H1 (cell line): ENCODE measurements around the gene KRT6C. TPM values are rescaled to one million over a fixed set of nuclear protein-coding genes. Genes with fewer than 3 reads are reported as not detected.
A peak's percentile ranks its signal among the peaks of the same experiment; 100 is the strongest.

Source experiments
- CTCF ChIA-PET: fragments of 300-600 bp; sonication (Branson Sonifier 250); formaldehyde crosslinking; loops from one replicate; lab custom pipeline; 2021; ENCODE audit not compliant: partially characterized antibody; lab: Charles Lee
- POLR2A ChIA-PET: fragments of 300-600 bp; sonication (Branson Sonifier 250); formaldehyde crosslinking; loops from one replicate; lab custom pipeline; 2021; ENCODE audit warnings: inconsistent platforms; ENCODE audit not compliant: partially characterized antibody; lab: Charles Lee
- DNase-seq, 2 experiments: peaks; one replicate each; pipeline versions ENCODE4 v3.0.0 to v3.0.0-alpha.2; 2010 to 2022; ENCODE audit warnings: low spot score in 2 of 2, low read depth in 1 of 2, mixed read lengths in 1 of 2
- FAIRE-seq: peaks from 2 replicates; lab custom pipeline; 2011; peaks lifted over from hg19 to GRCh38; lab: Jason Lieb, UNC
- H2AFZ ChIP-seq: 2 replicates; pipeline ENCODE4 v1.8.1; 2012; ENCODE audit warnings: low read length, inconsistent platforms
- H2AK5ac ChIP-seq: 2 replicates; pipeline ENCODE4 v1.6.1; 2013; ENCODE audit warnings: low read depth, low read length
- H2BK120ac ChIP-seq: replicated peaks from 2 replicates; pipeline ENCODE3; 2013; ENCODE audit warnings: low read depth, low read length, inconsistent platforms
- H2BK12ac ChIP-seq: 2 replicates; pipeline ENCODE4 v1.6.1; 2013; ENCODE audit warnings: low read depth, low read length
- H2BK15ac ChIP-seq: 2 replicates; pipeline ENCODE4 v1.6.1; 2013; ENCODE audit warnings: low read length
- H2BK20ac ChIP-seq: 2 replicates; pipeline ENCODE4 v1.6.1; 2013; ENCODE audit warnings: low read length
- H2BK5ac ChIP-seq: 2 replicates; pipeline ENCODE4 v1.6.1; 2013; ENCODE audit warnings: low read depth, low read length
- H3K14ac ChIP-seq: 2 replicates; pipeline ENCODE4 v1.6.1; 2013; ENCODE audit warnings: inconsistent platforms; ENCODE audit not compliant: insufficient read length
- H3K18ac ChIP-seq: 2 replicates; pipeline ENCODE4 v1.6.1; 2013; ENCODE audit warnings: low read length; ENCODE audit errors: extremely low read depth
- H3K23ac ChIP-seq: 2 replicates; pipeline ENCODE4 v1.6.1; 2013; ENCODE audit warnings: inconsistent platforms; ENCODE audit not compliant: insufficient read length
- H3K23me2 ChIP-seq: 2 replicates; pipeline ENCODE4 v1.6.1; 2013; ENCODE audit warnings: low read depth, low read length
- H3K27ac ChIP-seq: 2 replicates; pipeline ENCODE4 v1.6.1; 2011; ENCODE audit warnings: low read depth, low read length, inconsistent platforms
- H3K27me3 ChIP-seq, 4 experiments: replicated peaks in 1 of 4; 1 replicate in 1 of 4; 2 replicates in 3 of 4; pipeline versions ENCODE4 v1.6.1 to v1.8.1; 2011 to 2013; ENCODE audit warnings: low read length in 3 of 4, mild to moderate bottlenecking in 3 of 4, inconsistent platforms in 2 of 4, mixed read lengths in 2 of 4, moderate library complexity in 1 of 4; ENCODE audit not compliant: control insufficient read depth in 3 of 4, insufficient read depth in 3 of 4; ENCODE audit errors: extremely low read depth in 1 of 4
- H3K36me3 ChIP-seq, 4 experiments: 2 replicates each; pipeline versions ENCODE4 v1.6.1 to v1.8.1; 2011 to 2013; ENCODE audit warnings: mild to moderate bottlenecking in 4 of 4, low read length in 3 of 4, moderate library complexity in 2 of 4, control low read depth in 1 of 4, inconsistent platforms in 1 of 4; ENCODE audit not compliant: insufficient read depth in 4 of 4, control insufficient read depth in 2 of 4
- H3K4ac ChIP-seq: replicated peaks from 2 replicates; pipeline ENCODE3; 2013; ENCODE audit warnings: low read length, low read depth, mixed read lengths, inconsistent platforms; ENCODE audit not compliant: insufficient read length
- H3K4me1 ChIP-seq, 4 experiments: replicated peaks in 1 of 4; 1 replicate in 1 of 4; 2 replicates in 3 of 4; pipeline versions ENCODE4 v1.6.1 to v1.8.1; 2011 to 2013; ENCODE audit warnings: low read length in 3 of 4, inconsistent platforms in 2 of 4, mixed read lengths in 1 of 4; ENCODE audit not compliant: insufficient read depth in 4 of 4, control insufficient read depth in 3 of 4
- H3K4me2 ChIP-seq, 2 experiments: 2 replicates each; pipeline versions ENCODE4 v1.6.1 to v1.8.1; 2011 to 2013; ENCODE audit warnings: low read depth in 2 of 2, low read length in 2 of 2, control low read depth in 1 of 2, inconsistent platforms in 1 of 2, mild to moderate bottlenecking in 1 of 2; ENCODE audit not compliant: insufficient read depth in 1 of 2
- H3K4me3 ChIP-seq, 4 experiments: fragments of 200-600, 300-600 bp in 1 of 4; sonication (generic), shearing (Covaris generic), sonication (Bioruptor Twin) in 1 of 4; 2 replicates each; pipeline versions ENCODE4 v1.5.1 to v1.8.1; 2011 to 2016; ENCODE audit warnings: low read length in 4 of 4, low read depth in 3 of 4, control low read depth in 2 of 4, inconsistent platforms in 2 of 4, mild to moderate bottlenecking in 2 of 4, mixed read lengths in 1 of 4, moderate library complexity in 1 of 4; ENCODE audit not compliant: insufficient read depth in 2 of 4; ENCODE audit errors: extremely low read depth in 1 of 4
- H3K56ac ChIP-seq: replicated peaks from 2 replicates; pipeline ENCODE3; 2013; ENCODE audit warnings: low read depth, mild to moderate bottlenecking, mixed read lengths, low read length, inconsistent platforms; ENCODE audit not compliant: insufficient read length
- H3K79me1 ChIP-seq: 2 replicates; pipeline ENCODE4 v1.6.1; 2013; ENCODE audit warnings: low read depth, low read length, control low read depth
- H3K79me2 ChIP-seq, 2 experiments: 2 replicates each; pipeline versions ENCODE4 v1.6.1 to v1.8.1; 2012 to 2013; ENCODE audit warnings: low read length in 2 of 2, mild to moderate bottlenecking in 2 of 2, inconsistent platforms in 1 of 2; ENCODE audit not compliant: insufficient read depth in 2 of 2, control insufficient read depth in 1 of 2
- H3K9ac ChIP-seq, 4 experiments: replicated peaks in 1 of 4; 1 replicate in 1 of 4; 2 replicates in 3 of 4; pipeline versions ENCODE4 v1.6.1 to v1.8.1; 2011 to 2013; ENCODE audit warnings: low read depth in 3 of 4, low read length in 3 of 4, control low read depth in 2 of 4, mild to moderate bottlenecking in 2 of 4, moderate library complexity in 2 of 4, inconsistent platforms in 1 of 4; ENCODE audit errors: extremely low read depth in 1 of 4
- H3K9me3 ChIP-seq, 2 experiments: 2 replicates each; pipeline versions ENCODE4 v1.6.1 to v1.8.1; 2012 to 2013; ENCODE audit warnings: mild to moderate bottlenecking in 2 of 2, moderate library complexity in 2 of 2, control low read depth in 1 of 2, inconsistent platforms in 1 of 2, low read depth in 1 of 2, low read length in 1 of 2, mixed read lengths in 1 of 2; ENCODE audit not compliant: insufficient read depth in 2 of 2
- H4K20me1 ChIP-seq, 2 experiments: replicated peaks in 1 of 2; 2 replicates each; pipeline versions ENCODE3 to v1.8.1; 2011 to 2013; ENCODE audit warnings: inconsistent platforms in 2 of 2, low read length in 2 of 2, mild to moderate bottlenecking in 1 of 2; ENCODE audit not compliant: insufficient read depth in 2 of 2, control insufficient read depth in 1 of 2
- H4K5ac ChIP-seq: 2 replicates; pipeline ENCODE4 v1.6.1; 2013; ENCODE audit warnings: low read length, low read depth, mixed read lengths, inconsistent platforms; ENCODE audit not compliant: insufficient read length
- H4K8ac ChIP-seq: 2 replicates; pipeline ENCODE4 v1.8.0; 2013; ENCODE audit warnings: mild to moderate bottlenecking, moderate library complexity, low read length, inconsistent platforms; ENCODE audit not compliant: insufficient read depth; ENCODE audit errors: extremely low read depth
- H4K91ac ChIP-seq: replicated peaks from 2 replicates; pipeline ENCODE3; 2013; ENCODE audit warnings: low read length, mixed read lengths, inconsistent platforms; ENCODE audit not compliant: insufficient read length
- MAFK ChIP-seq: IDR thresholded peaks from 2 replicates; pipeline ENCODE4 v1.6.1; 2012; ENCODE audit warnings: low read depth, mild to moderate bottlenecking, improper control_type of control experiment, low read length
- TBP ChIP-seq: IDR thresholded peaks from 2 replicates; pipeline ENCODE4 v1.6.1; 2011; ENCODE audit warnings: low read depth, low read length, improper control_type of control experiment
- WGBS, 2 experiments: shearing (Covaris generic) in 1 of 2; methylation state at CpG; one replicate each; pipeline versions ENCODE4 v1.1.6 to v1.1.7; 2013 to 2015; ENCODE audit warnings: low lambda C conversion rate in 2 of 2, mixed read lengths in 2 of 2, inconsistent platforms in 1 of 2, low coverage in 1 of 2, missing lambda C conversion rate in 1 of 2; ENCODE audit not compliant: insufficient replicate concordance in 2 of 2, insufficient coverage in 1 of 2, insufficient read length in 1 of 2; ENCODE audit errors: extremely low coverage in 1 of 2, missing lambda C conversion rate in 1 of 2; 5-methylcytosine and 5-hydroxymethylcytosine counted together
- long read RNA-seq, 2 experiments: library from RNA in 1 of 2; library from capped mRNA in 1 of 2; stranded (forward); transcript quantifications; one replicate each; pipeline ENCODE4 v2.0.0, GENCODE V29; 2021; ENCODE audit warnings: inconsistent platforms in 1 of 2
- polyA minus RNA-seq, 3 experiments: library from RNA; depleted of rRNA, polyadenylated mRNA; stranded (reverse); fragments of >200 nt; gene quantifications; 1 replicate in 2 of 3; 2 replicates in 1 of 3; pipeline ENCODE4 v1.2.3, GENCODE V29; 2011
- polyA plus RNA-seq, 7 experiments: library from polyadenylated mRNA; depleted of rRNA in 3 of 7; stranded (reverse) in 5 of 7; unstranded in 2 of 7; fragments of >200 nt in 5 of 7; fragments of 200-250 nt in 2 of 7; gene quantifications; 1 replicate in 5 of 7; 2 replicates in 1 of 7; 4 replicates in 1 of 7; pipeline versions ENCODE4 v1.2.1 to v1.2.3, GENCODE V29; 2011 to 2013; ENCODE audit warnings: missing spikeins in 2 of 7, mixed read lengths in 2 of 7
- total RNA-seq: library from RNA; stranded (reverse); fragmentation: NEBNext Ultra II Directional; extraction: Animal tissue kit (Norgen Biotek cat#: 25700); gene quantifications from 2 replicates; pipeline ENCODE4 v1.2.1, GENCODE V29; 2021

The KRT6C gene
- total RNA-seq (not detected in 2 replicates), polyA plus RNA-seq (2011; rRNA removed) (not detected in 2 replicates), polyA minus RNA-seq (2011; rRNA and poly(A)+ RNA removed) (not detected in 2 replicates)
- polyA plus RNA-seq (2011; cell fraction: cytosol; rRNA removed) = not detected
- polyA plus RNA-seq (2011; cell fraction: nucleus; rRNA removed) = not detected
- not detected in 4 replicates for polyA plus RNA-seq (2012, experiment 1 of 2)
- polyA plus RNA-seq (2012, experiment 2 of 2) = not detected
- not detected for polyA plus RNA-seq (2013, experiment 1 of 2)
- not detected for polyA plus RNA-seq (2013, experiment 2 of 2)
- not detected for polyA minus RNA-seq (2011; cell fraction: cytosol; rRNA and poly(A)+ RNA removed)
- polyA minus RNA-seq (2011; cell fraction: nucleus; rRNA and poly(A)+ RNA removed) = not detected
- long read RNA-seq, experiment 1 = 0 reads
- long read RNA-seq, experiment 2 = 0 reads

DNA sequence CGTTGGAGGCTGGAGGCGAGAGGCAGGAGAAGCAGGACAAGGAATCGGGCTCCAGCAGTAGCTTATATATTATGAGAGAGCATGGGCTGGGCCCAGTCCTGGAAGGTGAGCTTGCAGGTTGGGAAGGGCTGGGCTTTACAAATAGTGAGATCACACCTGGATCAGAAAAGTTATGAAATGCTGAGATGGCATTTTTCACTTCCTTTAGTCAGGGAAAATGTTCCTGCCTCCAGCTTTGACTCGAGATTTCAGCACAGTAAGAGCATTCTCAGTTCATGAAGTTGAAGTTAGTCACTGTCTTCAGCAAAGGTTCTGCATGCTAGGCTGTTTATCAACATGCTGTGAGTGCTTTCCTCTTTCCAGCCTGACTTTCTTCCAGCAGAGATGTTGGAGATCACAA lies at the start of gene KRT6C:
Gene KRT6C (minus strand): TSS at position 38 of the 400 bp plus-strand sequence. CDS start 68 bp downstream, outside the sequence.
- Histone ChIP-seq H3K14ac (no peak within 1 kb of the TSS), H2AK5ac (no peak within 1 kb of the TSS), H4K5ac (no peak within 1 kb of the TSS), H3K23ac (no peak within 1 kb of the TSS), H3K9ac (no peak within 1 kb of the TSS), H3K4me1 (no peaks in the 10 kb centered on the region), H3K27me3 (no peaks in the 10 kb centered on the region), H3K23me2 (no peaks in the 10 kb centered on the region), H2BK20ac (no peak within 1 kb of the TSS), H4K91ac (no peak within 1 kb of the TSS), H3K79me1 (no peaks in the 10 kb centered on the region), H3K27ac (no peak within 1 kb of the TSS), H3K56ac (no peak within 1 kb of the TSS), H2BK12ac (no peak within 1 kb of the TSS), H3K18ac (no peak within 1 kb of the TSS), H3K4me2 (no peak within 1 kb of the TSS), H4K8ac (no peak within 1 kb of the TSS), H2BK120ac (no peak within 1 kb of the TSS), H3K9me3 (no peaks in the 10 kb centered on the region; a peak in 2 of 4 replicates), H2BK5ac (no peak within 1 kb of the TSS), H4K20me1 (no peaks in the 10 kb centered on the region), H3K4ac (no peak within 1 kb of the TSS), H2AFZ (no peak within 1 kb of the TSS), H3K79me2 (no peaks in the 10 kb centered on the region), H2BK15ac (no peak within 1 kb of the TSS), H3K36me3 (no peaks in the 10 kb centered on the region), H3K4me3 (no peak within 1 kb of the TSS)
- ChIA-PET CTCF (interaction anchor here (0.6 to 1.6 kb wide), 3 partner anchors 70 to 392 kb away, joined by 3 to 4 read pairs (median 4); no protein-coding TSS in a partner anchor), POLR2A (no interaction called here)
- DNase-seq (no peak), FAIRE-seq (no peak)
- 92% methylated on average over 4 of the region's 4 CpGs; no CpG with 5 or more reads in 1 of the 2 experiments for WGBS, 2 experiments
- TF ChIP-seq TBP = no peak
- TF ChIP-seq MAFK = peak; percentile 41; the same call in 1 of the 2 replicates
